ENCODE results near the gene CREBZF. TPM values are rescaled to one million over a fixed set of nuclear protein-coding genes. Genes with fewer than 3 reads are reported as not detected.

CREBZF gene
- total and polyA plus RNA-seq, 2 experiments from 2014 or later = 46.0 to 69.7 TPM

GRCh38 chr11:85685125-85685819 lies 20.3 kb upstream of the CREBZF start:
- TF ChIP-seq EZH2 (IDR thresholded peaks at IDR 0.05; ENCODE audit: borderline replicate concordance) = no peak
- no peak for TF ChIP-seq EZH2phosphoT487 (IDR thresholded peaks at IDR 0.05; ENCODE audit: low read depth, severe bottlenecking, unreplicated experiment)
- no peak for TF ChIP-seq CTCF (IDR thresholded peaks at IDR 0.05; ENCODE audit: poor library complexity)
- no peak overlapping the region for H3K4me3 ChIP-seq
- H3K4me2 ChIP-seq = peak overlapping the region; percentile 59
- H3K27me3 ChIP-seq = peaks cover under 1% of the 10 kb centered on the region
- H3K9me2 ChIP-seq (replicated peaks; ENCODE audit: insufficient read depth) = no peaks in the 10 kb centered on the region
- peak overlapping the region; percentile 26 for H3K27ac ChIP-seq
- H4K20me1 ChIP-seq (ENCODE audit: insufficient read depth, poor library complexity, severe bottlenecking) = no peaks in the 10 kb centered on the region
- H3K36me3 ChIP-seq (replicated peaks; ENCODE audit: insufficient read depth, low read depth) = no peaks in the 10 kb centered on the region
- H3K9me3 ChIP-seq (ENCODE audit: low read depth) = no peaks in the 10 kb centered on the region
- no peaks in the 10 kb centered on the region for H3K79me2 ChIP-seq
- H2AFZ ChIP-seq = no peak overlapping the region
- DNase-seq (ENCODE audit: low spot score) = peak; percentile 39
- 81% methylated on average over 15 of the region's 15 CpGs for WGBS (ENCODE audit: low lambda C conversion rate, missing lambda C conversion rate)
- H3K4me1 ChIP-seq (ENCODE audit: insufficient read depth) = no peaks in the 10 kb centered on the region

GRCh38 chr11:85682330-85683305 lies 17.7 kb upstream of the CREBZF start:
- Histone ChIP-seq H3K4me1 (ENCODE audit: insufficient read depth) (no peaks in the 10 kb centered on the region), H3K36me3 (replicated peaks; ENCODE audit: insufficient read depth, low read depth) (no peaks in the 10 kb centered on the region), H3K27ac (no peak overlapping the region), H3K27me3 (peaks cover 3% of the 10 kb centered on the region), H2AFZ (no peak overlapping the region), H4K20me1 (ENCODE audit: insufficient read depth, poor library complexity, severe bottlenecking) (no peaks in the 10 kb centered on the region), H3K9me2 (replicated peaks; ENCODE audit: insufficient read depth) (no peaks in the 10 kb centered on the region), H3K4me2 (no peak overlapping the region), H3K4me3 (no peak overlapping the region), H3K79me2 (no peaks in the 10 kb centered on the region), H3K9me3 (ENCODE audit: low read depth) (no peaks in the 10 kb centered on the region)
- WGBS (ENCODE audit: low lambda C conversion rate, missing lambda C conversion rate) = 98% methylated on average over 38 of the region's 43 CpGs
- no peak for TF ChIP-seq EZH2 (IDR thresholded peaks at IDR 0.05; ENCODE audit: borderline replicate concordance)
- no peak for TF ChIP-seq EZH2phosphoT487 (IDR thresholded peaks at IDR 0.05; ENCODE audit: low read depth, severe bottlenecking, unreplicated experiment)
- TF ChIP-seq CTCF (IDR thresholded peaks at IDR 0.05; ENCODE audit: poor library complexity) = no peak
- no peak for DNase-seq (ENCODE audit: low spot score)

- TF ChIP-seq EZH2 (IDR thresholded peaks at IDR 0.05; ENCODE audit: borderline replicate concordance) = no peak
- no peak for TF ChIP-seq EZH2phosphoT487 (IDR thresholded peaks at IDR 0.05; ENCODE audit: low read depth, severe bottlenecking, unreplicated experiment)
- TF ChIP-seq CTCF (IDR thresholded peaks at IDR 0.05; ENCODE audit: poor library complexity) = no peak
- WGBS (ENCODE audit: low lambda C conversion rate, missing lambda C conversion rate) = 63% methylated on average over 1 of the region's 1 CpG
Measured at GRCh38 chr11:85680897-85681296, 16.0 kb upstream of the CREBZF start.

More at GRCh38 chr11:85680897-85681296, 16.0 kb upstream of the CREBZF start:
- H3K4me2 ChIP-seq = no peak overlapping the region
- no peak overlapping the region for H3K4me3 ChIP-seq
- no peak overlapping the region for H2AFZ ChIP-seq
- H3K27ac ChIP-seq = no peak overlapping the region
- peaks cover 3% of the 10 kb centered on the region for H3K27me3 ChIP-seq
- H3K36me3 ChIP-seq (replicated peaks; ENCODE audit: insufficient read depth, low read depth) = no peaks in the 10 kb centered on the region
- H3K9me3 ChIP-seq (ENCODE audit: low read depth) = no peaks in the 10 kb centered on the region
- H4K20me1 ChIP-seq (ENCODE audit: insufficient read depth, poor library complexity, severe bottlenecking) = no peaks in the 10 kb centered on the region
- no peaks in the 10 kb centered on the region for H3K79me2 ChIP-seq
- DNase-seq (ENCODE audit: low spot score) = no peak
- no peaks in the 10 kb centered on the region for H3K4me1 ChIP-seq (ENCODE audit: insufficient read depth)
- no peaks in the 10 kb centered on the region for H3K9me2 ChIP-seq (replicated peaks; ENCODE audit: insufficient read depth)

Data from hepatocyte (in vitro differentiated cells).